Kasumi-1 (cell line): ENCODE results near the gene VPS54.
A peak's percentile ranks its signal among the peaks of the same experiment; 100 is the strongest.

Experiments
- DNase-seq, 2 experiments: peaks; one replicate each; lab custom pipeline; 2025; lab: John Stamatoyannopoulos, UW

VPS54 gene

GRCh38 chr2:64019083-64019974, at the start of gene VPS54:
TSS of gene VPS54 (minus strand) at chr2:64019428. CDS start at chr2:63983999, 35,429 bp downstream.
- DNase-seq = peak; percentile 49 to 51

- DNase-seq = no peak
Measured at GRCh38 chr2:64067326-64067725, 48.1 kb upstream of the VPS54 start.

GRCh38 chr2:64065516-64065915, 46.3 kb upstream of the VPS54 start:
- DNase-seq = no peak

GRCh38 chr2:64063924-64064331, 44.7 kb upstream of the VPS54 start:
- DNase-seq = no peak

- DNase-seq = no peak
Measured at GRCh38 chr2:64063454-64063853, 44.2 kb upstream of the VPS54 start.

GRCh38 chr2:64062840-64063239, 43.6 kb upstream of the VPS54 start:
- no peak for DNase-seq

GRCh38 chr2:64059270-64059669, 40.0 kb upstream of the VPS54 start:
- no peak for DNase-seq

- DNase-seq = no peak
Measured at GRCh38 chr2:64056021-64056420, 36.8 kb upstream of the VPS54 start.

GRCh38 chr2:64054161-64054915, 35.1 kb upstream of the VPS54 start:
- no peak for DNase-seq

- peak in 1 of 2 experiments; percentile 31 for DNase-seq
Measured at GRCh38 chr2:64052463-64053241, 33.4 kb upstream of the VPS54 start.

GRCh38 chr2:64049633-64050220, 30.5 kb upstream of the VPS54 start:
- DNase-seq = peak; percentile 81 to 84

- DNase-seq = no peak
Measured at GRCh38 chr2:64045938-64046337, 26.7 kb upstream of the VPS54 start.

GRCh38 chr2:64040161-64040560, 20.9 kb upstream of the VPS54 start:
- no peak for DNase-seq

GRCh38 chr2:64036034-64036705, 16.9 kb upstream of the VPS54 start:
- DNase-seq = peak; percentile 69 to 72

GRCh38 chr2:64035072-64035942, 16.1 kb upstream of the VPS54 start:
- no peak for DNase-seq

- no peak for DNase-seq
Measured at GRCh38 chr2:64029116-64029665, 10.0 kb upstream of the VPS54 start.

- DNase-seq = peak; percentile 25 to 34
Measured at GRCh38 chr2:64025741-64026140, 6.5 kb upstream of the VPS54 start.

GRCh38 chr2:64024259-64024949, 5.2 kb upstream of the VPS54 start:
- no peak for DNase-seq
